Spleen (tissue), 7 donors: ENCODE results near the gene ABTB2.

ENCODE experiments used
- POLR2A ChIP-seq, 3 donors: fragments of 450-650 bp; IDR thresholded peaks; one replicate each; pipeline ENCODE4 v1.5.1; 2017; ENCODE audit warnings: antibody characterized with exemption in 3 of 3, mild to moderate bottlenecking in 1 of 3
- TF ChIP-seq, protein P1 (sequence below), 11 experiments: fragments of 200-600 bp in 7 of 11; fragments of 450-650 bp in 4 of 11; sonication (generic) in 4 of 11; IDR thresholded peaks in 8 of 11; conservative IDR thresholded peaks in 3 of 11; 1 replicate in 7 of 11; 2 replicates in 4 of 11; pipeline versions ENCODE4 v1.4.0 to v1.8.0; 2016 to 2021; ENCODE audit warnings: antibody characterized with exemption in 11 of 11, inconsistent platforms in 4 of 11, mild to moderate bottlenecking in 1 of 11
- donor health status: DM: no; HTN: no; CAD: no; lungs with moderate emphysema.
- donor health status: DM: no; HTN: no; CAD: no.
- donor health status: DM: no; HTN: no; CAD: no.

DNA sequence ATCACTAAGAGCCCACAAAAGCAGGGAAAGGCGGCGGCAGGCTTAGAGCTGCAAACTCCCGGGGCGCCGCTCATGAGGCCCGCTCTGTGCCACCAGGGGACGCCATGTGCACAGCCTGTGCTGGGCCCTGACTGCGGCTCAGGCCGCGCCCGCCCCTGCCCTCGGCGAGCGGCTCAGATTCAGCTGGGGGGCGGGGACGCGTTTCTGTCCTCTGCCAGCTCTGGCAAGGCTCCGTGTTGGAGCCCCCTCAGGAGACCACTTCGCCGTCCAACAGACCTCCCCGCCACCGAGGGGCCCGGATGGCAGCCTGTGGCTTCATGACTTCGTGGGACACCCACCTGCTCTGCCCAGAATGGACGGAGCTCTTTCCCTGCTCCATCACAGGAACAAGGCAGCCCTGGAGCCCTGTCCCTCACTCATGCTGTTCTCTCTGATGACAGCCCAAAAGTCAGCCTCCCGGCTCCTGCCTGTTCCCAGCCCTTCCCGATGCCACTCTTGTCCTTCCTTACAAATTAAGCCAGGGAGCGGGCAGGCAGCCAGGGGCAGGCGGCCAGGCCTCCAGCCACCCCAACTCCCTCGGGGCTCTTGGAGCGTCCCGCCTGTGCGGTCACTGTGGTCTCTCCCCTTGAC is 183.3 kb downstream of the ABTB2 start:
- TF ChIP-seq, protein P1, sequence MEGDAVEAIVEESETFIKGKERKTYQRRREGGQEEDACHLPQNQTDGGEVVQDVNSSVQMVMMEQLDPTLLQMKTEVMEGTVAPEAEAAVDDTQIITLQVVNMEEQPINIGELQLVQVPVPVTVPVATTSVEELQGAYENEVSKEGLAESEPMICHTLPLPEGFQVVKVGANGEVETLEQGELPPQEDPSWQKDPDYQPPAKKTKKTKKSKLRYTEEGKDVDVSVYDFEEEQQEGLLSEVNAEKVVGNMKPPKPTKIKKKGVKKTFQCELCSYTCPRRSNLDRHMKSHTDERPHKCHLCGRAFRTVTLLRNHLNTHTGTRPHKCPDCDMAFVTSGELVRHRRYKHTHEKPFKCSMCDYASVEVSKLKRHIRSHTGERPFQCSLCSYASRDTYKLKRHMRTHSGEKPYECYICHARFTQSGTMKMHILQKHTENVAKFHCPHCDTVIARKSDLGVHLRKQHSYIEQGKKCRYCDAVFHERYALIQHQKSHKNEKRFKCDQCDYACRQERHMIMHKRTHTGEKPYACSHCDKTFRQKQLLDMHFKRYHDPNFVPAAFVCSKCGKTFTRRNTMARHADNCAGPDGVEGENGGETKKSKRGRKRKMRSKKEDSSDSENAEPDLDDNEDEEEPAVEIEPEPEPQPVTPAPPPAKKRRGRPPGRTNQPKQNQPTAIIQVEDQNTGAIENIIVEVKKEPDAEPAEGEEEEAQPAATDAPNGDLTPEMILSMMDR (IDR thresholded peaks at IDR 0.05 in 8 of 11, conservative IDR thresholded peaks at IDR 0.05 in 3 of 11), result peak; percentile 67 to 89 (median 84)
- no peak for TF ChIP-seq POLR2A (IDR thresholded peaks at IDR 0.05)
